ENCODE data around the gene RCE1.

The RCE1 gene

DNA sequence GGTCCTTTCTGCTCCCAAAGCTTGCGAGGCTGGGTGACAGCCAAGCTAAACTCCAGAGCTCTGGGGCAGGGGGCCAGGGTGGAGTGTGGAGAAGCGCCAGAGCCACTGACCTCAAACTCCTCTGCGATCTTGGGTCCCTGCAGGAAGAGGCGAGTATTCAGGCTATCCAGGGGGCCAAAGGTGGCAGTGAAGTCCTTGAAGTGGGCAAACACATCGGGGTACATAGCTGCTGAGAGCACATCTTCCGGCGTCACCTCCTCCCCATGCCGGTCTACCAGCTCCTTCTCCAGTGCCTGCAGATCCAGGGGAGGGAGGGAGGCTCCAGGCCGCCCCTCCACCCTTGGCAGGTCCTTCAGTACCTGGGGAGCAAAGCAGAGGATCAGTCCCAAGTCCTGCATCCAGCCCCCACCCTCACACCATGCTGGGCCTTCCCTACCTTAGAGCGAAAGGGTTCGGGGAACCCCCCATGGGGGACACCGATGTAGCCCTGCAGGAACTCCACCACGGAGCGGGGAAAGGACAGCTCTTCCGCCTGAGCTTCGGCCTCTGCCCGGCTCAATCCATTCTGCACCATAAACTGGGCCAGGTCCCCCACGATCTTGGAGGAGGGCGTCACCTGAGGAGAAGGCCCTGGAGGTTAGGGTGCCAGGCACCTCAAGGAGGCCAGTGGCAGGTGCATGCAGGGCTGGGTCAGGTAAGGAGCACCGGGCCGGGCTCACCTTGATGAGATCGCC, 6.4 kb downstream of the RCE1 start:
- Mint-ChIP-seq H3K4me1 (peaks cover 35% of the 10 kb centered on the region), H3K9me3 (no peaks in the 10 kb centered on the region), H3K36me3 (peaks cover 2% of the 10 kb centered on the region), H3K27me3 (peaks cover 3% of the 10 kb centered on the region), H3K4me3 (no peak overlapping the region), H3K27ac (no peak overlapping the region)
- CTCF ChIA-PET, result no interaction called here
- DNase-seq, result no peak

DNA sequence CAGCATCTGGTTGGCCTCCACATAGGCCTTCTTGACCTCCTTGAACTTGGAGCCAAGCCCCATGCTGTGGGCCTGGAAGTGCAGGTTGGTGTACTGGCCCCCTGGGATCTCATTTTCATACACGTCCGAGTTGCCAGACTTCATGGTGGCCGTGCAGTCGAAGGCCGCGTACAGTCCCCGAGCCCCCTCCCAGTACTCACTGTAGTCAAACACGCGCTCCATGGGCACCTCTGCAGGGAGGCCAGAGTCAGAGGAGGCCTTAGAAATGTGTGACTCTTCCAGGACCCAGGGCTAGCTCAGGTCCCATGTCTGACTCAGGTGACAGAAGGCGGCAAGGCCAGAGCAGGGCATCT, 7.0 kb downstream of the RCE1 start:
- no peak overlapping the region for H3K4me3 Mint-ChIP-seq
- peaks cover 2% of the 10 kb centered on the region for H3K36me3 Mint-ChIP-seq
- H3K9me3 Mint-ChIP-seq, result no peaks in the 10 kb centered on the region
- CTCF ChIA-PET, result no interaction called here
- DNase-seq, result no peak
- H3K27ac Mint-ChIP-seq, result no peak overlapping the region
- peaks cover 32% of the 10 kb centered on the region for H3K4me1 Mint-ChIP-seq
- peaks cover 3% of the 10 kb centered on the region for H3K27me3 Mint-ChIP-seq

DNA sequence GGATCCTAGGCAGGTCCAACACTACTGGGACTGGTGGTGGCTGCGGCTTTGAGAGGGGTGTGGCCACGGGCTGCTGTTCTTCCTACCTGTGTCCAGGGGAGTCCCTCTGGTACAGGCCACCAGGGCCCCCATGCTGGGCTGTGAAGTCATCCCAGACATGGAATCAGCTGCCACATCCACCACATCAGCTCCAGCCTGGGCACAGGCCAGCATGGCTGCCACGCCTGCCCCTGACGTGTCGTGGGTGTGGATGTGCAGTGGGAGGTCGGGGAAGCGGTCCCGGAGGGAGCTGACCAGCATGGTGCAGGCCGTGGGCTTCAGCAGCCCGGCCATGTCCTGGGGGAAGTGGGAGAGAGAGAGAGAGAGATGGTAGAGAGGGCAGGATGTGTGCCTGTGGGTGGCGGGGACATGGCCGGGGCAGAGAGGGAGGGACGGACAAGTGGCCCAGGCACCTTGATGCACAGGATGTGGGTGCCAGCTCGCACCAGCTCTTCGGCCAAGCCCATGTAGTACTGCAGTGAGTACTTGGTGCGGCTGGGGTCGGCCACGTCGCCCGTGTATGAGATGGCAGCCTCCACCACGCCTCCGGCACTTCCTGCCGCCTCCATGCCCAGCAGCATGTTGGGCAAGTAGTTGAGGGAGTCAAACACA, 7.5 kb downstream of the RCE1 start:
- Mint-ChIP-seq H3K27ac (no peak overlapping the region), H3K4me3 (no peak overlapping the region), H3K36me3 (peaks cover 2% of the 10 kb centered on the region), H3K4me1 (peaks cover 35% of the 10 kb centered on the region), H3K9me3 (no peaks in the 10 kb centered on the region), H3K27me3 (peaks cover 3% of the 10 kb centered on the region)
- DNase-seq, result no peak
- CTCF ChIA-PET, result interaction anchor here (1.1 kb wide), 1 partner anchor 33 kb away, joined by 3 read pairs; no protein-coding TSS in a partner anchor

DNA sequence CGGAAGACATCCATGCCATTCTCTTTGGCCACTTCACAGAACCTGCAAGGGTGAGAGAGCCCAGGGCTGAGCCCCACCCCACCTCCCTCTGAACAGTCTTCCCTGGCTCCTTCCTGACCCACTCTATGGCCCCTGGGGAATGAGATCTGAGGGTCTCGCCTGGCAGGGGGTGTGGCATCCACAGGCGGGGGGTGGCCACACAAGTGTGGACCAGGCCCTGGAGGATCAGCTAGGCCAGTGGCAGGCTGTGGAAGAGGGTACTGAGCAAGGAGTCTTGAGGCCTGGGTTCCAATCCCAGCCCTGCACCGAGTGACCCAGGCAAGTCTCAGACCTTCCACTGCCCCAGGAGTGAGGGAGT, 8.0 kb downstream of the RCE1 start:
- Mint-ChIP-seq H3K36me3 (no peaks in the 10 kb centered on the region), H3K9me3 (no peaks in the 10 kb centered on the region), H3K4me3 (no peak overlapping the region), H3K27ac (no peak overlapping the region), H3K4me1 (peaks cover 37% of the 10 kb centered on the region), H3K27me3 (peaks cover 3% of the 10 kb centered on the region)
- no peak for DNase-seq
- CTCF ChIA-PET, result interaction anchor here (1.0 to 1.1 kb wide), 3 partner anchors 8 to 32 kb away, joined by 3 to 4 read pairs (median 3); partner anchors contain the start of gene RCE1

DNA sequence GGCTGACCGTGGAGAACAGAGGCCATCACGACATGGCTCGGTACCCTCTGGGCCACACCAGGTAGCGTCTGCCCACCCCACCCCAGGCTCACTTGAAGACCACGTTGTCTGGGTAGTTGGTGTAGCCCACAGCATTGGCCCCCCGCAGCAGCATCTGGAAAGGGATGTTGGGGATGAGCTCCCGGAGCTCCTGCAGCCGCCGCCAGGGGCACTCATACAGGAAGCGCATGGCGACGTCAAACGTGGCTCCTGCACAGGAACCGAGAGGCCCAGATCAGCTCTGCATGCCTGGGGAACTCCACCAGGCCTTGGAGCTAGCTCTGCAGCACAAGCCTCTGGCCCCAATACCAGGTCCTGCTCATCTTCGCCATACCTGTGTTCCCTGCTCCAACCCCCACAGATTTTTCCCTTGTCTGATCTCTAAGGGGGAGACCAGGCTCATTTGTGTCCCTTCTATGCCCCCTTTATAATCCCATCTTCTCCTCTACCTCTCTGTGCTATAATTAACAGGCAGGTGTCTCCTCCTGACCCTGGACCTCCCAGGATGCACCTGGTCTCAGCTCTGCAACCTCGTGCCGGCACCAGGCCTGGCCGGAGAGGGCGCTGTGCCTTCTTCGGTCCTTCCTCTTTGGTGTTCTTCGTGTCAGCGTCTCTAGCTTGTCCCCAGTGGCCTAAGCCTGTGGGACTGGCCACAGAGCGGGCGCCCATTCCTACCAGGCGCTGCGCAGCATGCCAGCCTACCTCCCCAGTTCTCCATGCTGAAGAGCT, 8.6 kb downstream of the RCE1 start:
- Mint-ChIP-seq H3K4me1 (peaks cover 37% of the 10 kb centered on the region), H3K27ac (no peak overlapping the region), H3K9me3 (no peaks in the 10 kb centered on the region), H3K36me3 (no peaks in the 10 kb centered on the region), H3K4me3 (no peak overlapping the region), H3K27me3 (peaks cover 3% of the 10 kb centered on the region)
- CTCF ChIA-PET, result interaction anchor here (1.0 to 1.1 kb wide), 4 partner anchors 9 to 32 kb away, joined by 3 to 4 read pairs (median 3); partner anchors contain the start of gene RCE1
- peak; percentile 52 for DNase-seq

DNA sequence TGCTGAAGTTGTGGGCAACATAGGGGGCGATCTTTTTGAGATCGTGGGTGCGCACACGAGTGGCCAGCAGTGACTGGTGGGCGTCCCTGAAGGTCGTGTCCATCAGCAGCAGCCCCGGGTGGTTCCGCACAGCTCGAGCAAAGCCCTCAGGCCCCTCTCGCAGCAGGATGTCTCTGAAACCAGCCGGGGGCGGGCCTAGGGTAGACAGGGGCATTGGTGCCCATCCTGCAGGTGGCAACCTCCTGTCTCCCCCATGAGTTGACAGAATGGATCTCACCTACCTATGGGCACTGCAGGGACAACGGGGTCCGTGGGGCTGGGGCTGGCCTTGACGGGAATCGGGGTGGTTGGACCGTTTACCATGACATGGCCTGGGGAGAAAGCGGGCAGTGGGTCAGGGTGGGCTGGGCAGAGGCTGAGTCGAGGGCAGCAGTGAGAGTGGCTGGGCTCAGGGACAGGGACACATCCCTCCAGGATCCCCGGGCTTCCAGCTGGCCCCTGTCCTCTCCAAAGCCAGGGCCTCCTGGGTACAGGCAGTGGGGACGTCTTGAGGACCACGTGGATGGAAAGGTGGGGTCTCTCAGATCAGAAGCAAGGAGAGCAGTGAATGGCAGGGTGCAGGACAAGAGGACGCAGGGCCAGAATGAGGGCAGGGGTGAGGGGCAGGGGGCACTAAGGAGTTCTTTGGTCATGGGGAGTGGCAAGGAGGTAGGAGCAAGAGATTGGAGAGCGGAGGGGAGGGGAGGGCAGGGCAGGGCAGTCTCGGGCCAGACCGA, 9.4 kb downstream of the RCE1 start:
- Mint-ChIP-seq H3K36me3 (no peaks in the 10 kb centered on the region), H3K27ac (peak overlapping the region; percentile 14), H3K9me3 (no peaks in the 10 kb centered on the region), H3K4me3 (no peak overlapping the region), H3K27me3 (peaks cover 3% of the 10 kb centered on the region), H3K4me1 (peaks cover 37% of the 10 kb centered on the region)
- CTCF ChIA-PET, result interaction anchor here (1.0 to 1.1 kb wide), 3 partner anchors 9 to 14 kb away, joined by 3 to 4 read pairs (median 3); partner anchors contain the start of gene RCE1
- no peak for DNase-seq

DNA sequence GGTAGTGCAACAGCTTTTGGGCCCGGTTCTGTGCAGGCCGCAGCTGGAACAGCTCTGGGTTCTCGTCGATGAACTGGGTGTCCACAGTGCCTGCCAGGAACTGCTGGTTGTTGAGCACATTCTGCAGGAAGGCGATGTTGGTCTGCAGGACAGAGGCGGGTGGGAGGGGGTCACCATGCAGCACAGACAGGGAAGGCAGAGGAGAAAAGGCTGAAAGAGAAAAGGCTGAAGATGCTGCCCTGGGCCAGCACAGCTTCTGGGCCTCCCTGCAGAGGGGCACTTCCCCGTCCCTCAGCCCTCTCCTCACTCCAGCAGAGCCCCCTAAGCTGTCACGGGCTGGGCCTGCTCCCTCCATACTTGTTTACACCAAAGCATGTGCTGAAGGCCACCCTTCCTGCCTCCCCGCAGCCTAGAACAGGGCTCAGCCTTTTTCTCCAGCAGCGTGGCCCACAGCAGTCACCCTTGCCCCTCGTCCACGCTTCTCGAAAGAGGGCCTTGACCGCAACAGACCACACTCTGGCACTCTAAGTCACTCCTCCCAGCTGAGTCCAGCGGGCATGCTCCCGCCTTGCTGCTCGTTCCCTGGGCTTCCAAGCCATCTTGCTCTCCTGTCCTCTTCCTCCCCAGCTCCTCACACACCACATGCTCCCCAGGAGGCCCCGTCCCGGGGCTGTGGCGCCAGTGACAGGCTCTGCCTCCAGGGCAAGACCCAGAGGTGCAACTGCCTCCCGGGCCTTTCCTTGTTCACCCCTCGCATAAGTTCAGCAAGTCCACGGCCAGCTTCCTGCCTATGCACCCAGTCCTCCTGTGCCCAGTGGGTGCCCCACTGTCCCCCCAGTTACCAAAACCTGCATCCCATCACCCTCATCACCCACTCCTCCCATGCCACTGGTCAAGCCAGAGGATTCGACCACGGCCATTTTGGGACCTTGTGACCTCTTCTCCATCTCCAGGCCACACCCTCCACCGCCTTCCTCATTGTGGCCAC, 10.3 kb downstream of the RCE1 start:
- Mint-ChIP-seq H3K36me3 (no peaks in the 10 kb centered on the region), H3K27ac (peak overlapping the region; percentile 73), H3K9me3 (no peaks in the 10 kb centered on the region), H3K4me1 (peaks cover 37% of the 10 kb centered on the region), H3K27me3 (peaks cover 3% of the 10 kb centered on the region), H3K4me3 (no peak overlapping the region)
- no peak for DNase-seq
- CTCF ChIA-PET, result interaction anchor here (1.1 to 2.5 kb wide), 2 partner anchors 10 to 13 kb away, joined by 3 to 8 read pairs; partner anchors contain the start of gene RCE1

DNA sequence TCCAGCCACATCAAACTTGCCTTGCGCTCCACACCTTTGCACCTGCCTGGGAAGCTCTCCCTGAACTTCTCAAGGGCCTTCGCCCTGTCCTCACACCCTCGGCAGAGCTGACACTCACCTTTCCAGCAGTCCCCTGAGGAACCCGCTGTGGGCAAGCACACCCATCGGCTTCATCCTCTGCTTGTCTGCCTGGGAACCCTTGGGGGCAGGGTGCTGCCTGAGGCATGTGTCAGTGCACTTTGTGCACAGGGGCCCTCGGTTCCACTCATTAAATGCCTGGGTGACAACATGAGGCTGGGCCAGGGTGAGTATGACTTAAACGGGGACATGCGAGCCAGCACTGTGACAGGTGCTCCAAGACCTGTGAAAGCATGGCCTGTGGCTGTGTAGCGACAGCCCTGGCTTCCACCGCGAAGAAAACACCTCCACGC, 11.0 kb downstream of the RCE1 start:
- CTCF ChIA-PET, result interaction anchor here (2.5 kb wide), 1 partner anchor 11 kb away, joined by 8 read pairs; the partner anchor contains the start of gene RCE1
- H3K4me1 Mint-ChIP-seq, result peaks cover 37% of the 10 kb centered on the region
- H3K9me3 Mint-ChIP-seq, result no peaks in the 10 kb centered on the region
- no peak for DNase-seq
- H3K27me3 Mint-ChIP-seq, result peaks cover 3% of the 10 kb centered on the region
- peak overlapping the region; percentile 15 for H3K4me3 Mint-ChIP-seq
- H3K27ac Mint-ChIP-seq, result peak overlapping the region; percentile 20
- H3K36me3 Mint-ChIP-seq, result no peaks in the 10 kb centered on the region

DNA sequence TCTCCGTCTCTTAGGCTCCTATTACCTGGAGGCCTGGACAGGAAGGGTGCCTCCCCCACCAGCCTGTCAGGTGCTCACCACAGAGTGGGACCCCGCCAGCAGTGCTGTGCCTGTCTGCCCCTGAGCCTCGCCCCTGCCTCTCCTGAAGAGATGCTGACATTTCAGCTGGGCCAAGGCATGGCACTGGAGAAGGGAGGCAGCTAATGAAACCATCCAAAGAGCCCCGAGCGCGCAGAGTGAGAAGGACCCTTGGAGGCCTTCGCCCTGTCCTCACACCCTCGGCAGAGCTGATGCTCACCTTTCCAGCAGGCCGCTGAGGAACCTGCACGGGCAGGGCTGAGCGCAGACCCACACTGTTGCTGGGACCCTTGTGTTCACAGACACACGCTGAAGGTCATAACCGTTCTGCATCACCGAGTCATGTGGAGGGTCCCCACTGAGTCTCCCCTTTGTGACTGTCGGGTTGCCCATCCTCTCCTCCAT, 11.5 kb downstream of the RCE1 start:
- no peaks in the 10 kb centered on the region for H3K9me3 Mint-ChIP-seq
- peak overlapping the region; percentile 68 for H3K27ac Mint-ChIP-seq
- no peak for DNase-seq
- H3K4me3 Mint-ChIP-seq, result peak overlapping the region; percentile 28
- no peaks in the 10 kb centered on the region for H3K36me3 Mint-ChIP-seq
- CTCF ChIA-PET, result interaction anchor here (2.5 kb wide), 1 partner anchor 11 kb away, joined by 8 read pairs; the partner anchor contains the start of gene RCE1
- H3K4me1 Mint-ChIP-seq, result peaks cover 37% of the 10 kb centered on the region
- peaks cover 3% of the 10 kb centered on the region for H3K27me3 Mint-ChIP-seq

DNA sequence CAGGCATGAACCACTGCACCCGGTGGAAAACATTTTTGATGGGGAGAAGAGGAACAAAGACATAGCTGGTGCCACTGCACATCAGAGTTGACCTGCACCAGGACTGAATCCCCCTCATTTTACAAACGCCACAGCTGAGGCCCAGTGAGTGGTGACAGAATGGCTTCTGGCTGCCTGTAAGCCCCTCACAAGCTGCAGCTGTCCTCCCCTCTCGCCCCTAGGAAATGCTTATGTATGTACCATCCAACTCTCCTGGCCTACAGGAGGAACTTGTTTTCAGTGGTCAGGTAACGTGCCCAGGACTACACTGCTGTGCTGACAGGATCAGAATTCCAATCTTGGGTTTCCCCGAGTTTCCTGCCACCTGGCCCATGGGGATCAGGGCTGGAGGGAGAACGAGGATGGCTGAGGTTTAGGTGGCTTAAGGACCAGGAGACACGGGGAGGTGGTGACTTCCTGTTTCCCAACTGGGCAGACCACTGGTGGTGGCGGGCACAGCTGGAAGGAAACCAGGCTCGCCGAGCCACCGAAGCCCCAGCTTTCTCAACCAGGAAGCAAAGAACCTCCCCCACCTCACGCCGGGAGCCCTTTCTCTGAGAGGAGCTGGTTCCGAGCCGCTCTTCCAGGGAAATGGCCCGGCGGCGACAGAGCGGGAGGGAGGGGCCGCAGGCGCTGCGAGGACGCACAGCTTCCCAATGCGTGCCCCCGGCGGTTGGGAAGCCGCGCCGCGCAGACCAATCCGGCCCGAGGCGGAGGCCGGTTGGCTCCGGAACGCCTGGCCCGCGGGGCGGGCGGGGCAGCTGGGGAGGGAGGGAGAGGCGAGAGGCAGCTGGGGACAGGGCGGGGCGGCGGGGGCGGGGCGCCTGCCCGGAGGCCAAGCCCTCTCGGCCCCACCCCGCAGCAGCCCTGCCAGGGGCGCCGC, 12.6 kb downstream of the RCE1 start:
- no peaks in the 10 kb centered on the region for H3K36me3 Mint-ChIP-seq
- DNase-seq, result peak; percentile 92
- peaks cover 3% of the 10 kb centered on the region for H3K27me3 Mint-ChIP-seq
- H3K27ac Mint-ChIP-seq, result peak overlapping the region; percentile 85
- H3K9me3 Mint-ChIP-seq, result no peaks in the 10 kb centered on the region
- CTCF ChIA-PET, result interaction anchor here (2.5 kb wide), 1 partner anchor 12 kb away, joined by 8 read pairs; the partner anchor contains the start of gene RCE1
- H3K4me1 Mint-ChIP-seq, result peaks cover 34% of the 10 kb centered on the region
- peak overlapping the region; percentile 86 for H3K4me3 Mint-ChIP-seq

DNA sequence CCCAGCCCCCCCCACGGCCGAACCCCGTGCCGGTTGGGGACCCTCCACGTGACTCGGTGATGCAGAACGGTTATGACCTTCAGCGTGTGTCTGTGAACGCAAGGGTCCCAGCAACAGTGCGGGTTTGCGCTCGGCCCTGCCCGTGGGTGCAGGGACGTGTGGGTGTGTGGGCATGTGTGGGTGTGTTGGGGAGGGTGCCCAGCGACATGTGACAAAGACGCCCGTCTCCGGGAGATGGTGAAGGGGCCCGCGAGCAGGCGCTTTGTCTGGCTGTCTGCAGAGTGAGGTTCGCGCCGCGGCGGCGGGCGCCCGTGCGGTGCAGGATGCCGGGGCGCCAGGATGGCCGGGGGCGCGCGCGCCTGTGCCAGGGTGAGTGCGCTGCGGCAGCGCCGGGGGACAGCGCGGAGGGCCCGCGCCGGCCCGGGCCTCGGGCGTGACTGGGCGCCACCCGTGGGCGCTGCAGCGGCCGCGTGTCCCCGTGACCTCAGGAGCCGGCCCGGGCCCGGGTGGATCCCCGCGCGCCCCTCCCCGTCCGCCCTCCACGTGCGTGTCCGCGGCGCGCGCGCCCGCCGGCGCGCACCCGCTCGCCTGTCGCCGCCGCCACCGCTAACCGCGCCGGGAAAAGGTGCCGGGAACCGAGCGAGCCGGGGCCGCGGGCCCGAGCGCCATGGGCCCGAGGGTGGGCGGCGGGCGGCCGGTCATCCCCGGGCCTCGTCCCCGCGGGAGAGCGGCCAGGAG, 13.4 kb downstream of the RCE1 start, which contains the start of gene LRFN4:
TSS of gene LRFN4 (plus strand) at position 569 of the 738 bp plus-strand sequence. CDS start 681 bp downstream, outside the sequence.
- CTCF ChIA-PET, result interaction anchor here (2.5 kb wide), 1 partner anchor 13 kb away, joined by 8 read pairs; the partner anchor contains the start of gene RCE1
- peak within 1 kb of the TSS; percentile 90 for H3K27ac Mint-ChIP-seq
- DNase-seq, result no peak
- no peaks in the 10 kb centered on the region for H3K9me3 Mint-ChIP-seq
- peaks cover 28% of the 10 kb centered on the region for H3K4me1 Mint-ChIP-seq
- H3K27me3 Mint-ChIP-seq, result peaks cover 3% of the 10 kb centered on the region
- H3K4me3 Mint-ChIP-seq, result peak within 1 kb of the TSS; percentile 86
- H3K36me3 Mint-ChIP-seq, result no peaks in the 10 kb centered on the region
